ENCODE measurements around the gene CPN2.

The CPN2 gene

GRCh38 chr3:194350726-194351071 lies 429 bp downstream of the CPN2 start:
- no peak for DNase-seq

- no peak for DNase-seq
These were observed 2.8 kb downstream of the CPN2 start for GRCh38 chr3:194348354-194348753.

GRCh38 chr3:194346621-194347020 lies 4.5 kb downstream of the CPN2 start:
- no peak for DNase-seq

DNA sequence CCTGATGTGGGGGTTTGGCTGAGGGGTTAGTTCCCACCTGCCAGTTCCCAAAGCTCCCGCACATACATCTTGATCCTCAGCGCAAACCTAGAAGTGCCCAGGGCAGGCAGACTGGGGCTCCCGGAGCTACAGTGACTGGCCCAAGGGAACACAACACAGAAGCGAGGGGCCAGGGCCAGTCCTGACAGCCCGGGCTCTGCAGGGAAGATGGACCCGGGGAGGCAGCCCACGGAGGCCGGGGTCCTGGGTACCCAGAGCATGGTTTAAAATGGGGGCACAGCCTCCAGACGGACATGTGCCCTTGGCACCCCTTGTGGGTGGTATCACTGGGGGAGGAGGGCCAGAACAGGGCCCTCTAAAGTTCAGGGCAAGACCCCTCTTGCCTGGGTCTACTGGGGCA lies 5.1 kb downstream of the CPN2 start:
- no peak for DNase-seq

GRCh38 chr3:194344012-194344411 lies 7.1 kb downstream of the CPN2 start:
- peak; percentile 48 for DNase-seq

DNA sequence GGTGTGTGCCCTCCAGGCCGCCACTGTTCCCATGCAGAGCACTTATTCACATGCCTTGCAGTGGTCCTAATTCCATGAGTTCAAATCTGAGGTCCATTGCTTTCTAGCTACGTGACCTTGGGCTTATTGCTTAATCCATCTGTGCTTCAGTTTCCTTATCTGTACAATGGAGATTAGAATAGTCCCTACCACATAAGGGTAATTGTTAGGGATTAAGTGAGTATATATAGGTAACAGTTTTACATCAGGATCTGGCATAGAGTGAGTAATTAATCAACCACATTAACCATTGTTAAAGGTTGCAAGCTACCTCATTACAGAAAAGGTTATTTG lies 7.6 kb downstream of the CPN2 start:
- DNase-seq = no peak

- no peak for DNase-seq
These were observed 8.1 kb downstream of the CPN2 start for GRCh38 chr3:194342861-194343560.

- DNase-seq = no peak
These were observed 10.2 kb downstream of the CPN2 start for GRCh38 chr3:194340757-194341400.

DNA sequence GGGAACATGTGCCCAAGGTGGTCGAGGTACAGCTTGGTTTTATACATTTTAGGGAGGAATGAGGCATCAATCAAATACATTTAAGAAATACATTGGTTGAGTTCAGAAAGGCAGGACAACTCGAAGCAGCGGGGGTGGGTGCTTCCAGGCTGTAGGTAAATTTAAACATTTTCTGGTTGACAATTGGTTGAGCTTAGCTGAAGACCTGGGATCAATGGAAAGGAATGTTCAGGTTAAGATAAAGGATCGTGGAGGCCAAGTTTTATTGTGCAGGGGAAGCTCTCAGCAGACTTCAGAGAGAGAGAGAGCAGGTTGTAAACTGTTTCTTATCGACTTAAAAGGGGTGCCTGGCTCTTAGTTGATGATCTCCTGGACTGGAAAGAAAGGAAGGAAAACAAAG lies 11.3 kb downstream of the CPN2 start:
- no peak for DNase-seq

- DNase-seq = no peak
These were observed 11.8 kb downstream of the CPN2 start for GRCh38 chr3:194339356-194339755.

DNA sequence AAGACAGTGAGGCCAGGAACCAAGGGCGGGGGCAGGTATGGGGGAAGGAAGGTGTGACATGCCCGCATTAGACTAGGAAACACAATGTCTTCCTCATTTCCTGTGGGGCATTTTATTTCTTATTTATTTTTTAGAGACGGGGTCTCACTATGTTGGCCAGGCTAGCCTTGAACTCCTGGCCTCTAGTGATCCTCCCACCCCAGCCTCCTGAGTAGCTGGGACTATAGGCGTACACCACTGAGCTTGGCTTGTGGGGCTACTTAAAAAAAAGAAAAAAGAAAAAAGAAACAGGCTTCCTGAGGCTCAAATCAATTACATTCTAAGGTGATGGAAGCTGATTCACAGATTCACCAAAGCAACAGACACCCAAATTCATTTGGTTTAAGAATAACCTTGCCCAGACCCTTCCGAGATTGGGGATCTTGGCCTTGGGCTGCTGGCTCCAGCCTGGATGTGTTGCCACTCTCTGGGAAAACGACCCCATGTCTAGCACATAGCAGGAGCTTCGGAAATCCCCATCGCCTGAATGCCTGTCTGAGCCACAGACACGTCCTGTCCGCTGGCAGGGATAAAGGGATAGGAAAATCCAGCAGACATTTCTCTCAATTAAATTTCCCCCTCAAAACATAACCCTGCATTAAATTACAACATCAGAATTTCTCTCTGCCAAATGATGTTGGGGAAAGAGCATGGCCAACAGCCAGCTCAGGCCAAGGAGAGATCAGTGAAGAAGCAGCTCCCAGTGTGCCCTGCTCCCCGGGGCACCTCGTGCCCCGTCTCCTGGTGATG lies 13.0 kb downstream of the CPN2 start:
- DNase-seq = no peak

DNA sequence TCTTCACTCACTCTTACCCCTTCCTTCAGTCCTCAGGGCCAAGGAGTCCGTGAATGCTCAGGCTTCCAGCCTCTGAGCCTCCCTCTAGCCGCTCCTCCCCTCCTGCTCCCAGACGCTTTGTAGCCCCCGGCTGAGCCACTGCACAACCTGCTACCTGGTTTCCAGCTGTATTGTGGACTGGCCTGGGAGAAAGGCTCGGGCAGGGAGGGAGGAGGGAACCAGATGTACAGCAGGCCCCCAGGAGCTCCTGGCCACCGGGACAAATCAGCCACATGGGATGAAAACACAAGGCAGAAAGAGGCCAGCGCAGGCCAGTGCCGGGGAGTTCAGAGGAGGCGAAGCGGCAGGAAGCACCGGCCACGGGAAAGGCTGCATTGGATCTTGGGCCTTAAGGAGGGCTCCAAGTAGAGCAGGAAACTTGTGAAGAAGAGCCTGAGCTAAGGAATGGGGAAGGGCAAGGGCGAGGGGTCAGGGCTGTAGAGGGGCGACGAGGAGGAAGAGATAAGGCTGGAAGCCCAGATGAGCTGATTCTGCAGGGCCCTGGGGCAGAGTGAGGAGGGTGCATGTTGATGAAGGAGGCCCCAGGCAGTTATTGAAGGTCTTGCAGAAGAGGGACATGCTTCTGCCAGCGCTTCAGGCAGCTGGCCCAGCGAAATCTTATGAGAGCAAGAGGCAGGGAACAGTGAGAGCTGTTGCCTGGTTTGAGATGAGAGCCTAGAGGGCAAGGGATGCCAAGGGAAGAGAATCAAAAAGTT lies 14.3 kb downstream of the CPN2 start:
- DNase-seq = no peak

DNA sequence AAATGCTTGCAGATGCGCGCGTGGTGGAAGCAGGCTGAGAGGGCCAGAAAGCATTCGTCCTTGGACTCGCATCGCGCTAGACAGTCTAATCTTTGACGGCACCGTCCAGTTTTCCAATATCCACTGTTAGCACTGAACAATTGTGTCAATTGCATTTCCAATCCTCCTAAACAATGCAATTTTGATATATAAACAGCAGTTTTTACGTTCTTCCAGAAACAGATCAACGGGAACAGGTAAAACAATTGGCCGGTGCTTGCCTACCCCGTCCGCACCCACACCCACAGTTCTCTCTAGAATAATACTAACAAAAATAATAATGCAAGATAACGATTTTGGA lies 17.2 kb downstream of the CPN2 start:
- DNase-seq = no peak

DNA sequence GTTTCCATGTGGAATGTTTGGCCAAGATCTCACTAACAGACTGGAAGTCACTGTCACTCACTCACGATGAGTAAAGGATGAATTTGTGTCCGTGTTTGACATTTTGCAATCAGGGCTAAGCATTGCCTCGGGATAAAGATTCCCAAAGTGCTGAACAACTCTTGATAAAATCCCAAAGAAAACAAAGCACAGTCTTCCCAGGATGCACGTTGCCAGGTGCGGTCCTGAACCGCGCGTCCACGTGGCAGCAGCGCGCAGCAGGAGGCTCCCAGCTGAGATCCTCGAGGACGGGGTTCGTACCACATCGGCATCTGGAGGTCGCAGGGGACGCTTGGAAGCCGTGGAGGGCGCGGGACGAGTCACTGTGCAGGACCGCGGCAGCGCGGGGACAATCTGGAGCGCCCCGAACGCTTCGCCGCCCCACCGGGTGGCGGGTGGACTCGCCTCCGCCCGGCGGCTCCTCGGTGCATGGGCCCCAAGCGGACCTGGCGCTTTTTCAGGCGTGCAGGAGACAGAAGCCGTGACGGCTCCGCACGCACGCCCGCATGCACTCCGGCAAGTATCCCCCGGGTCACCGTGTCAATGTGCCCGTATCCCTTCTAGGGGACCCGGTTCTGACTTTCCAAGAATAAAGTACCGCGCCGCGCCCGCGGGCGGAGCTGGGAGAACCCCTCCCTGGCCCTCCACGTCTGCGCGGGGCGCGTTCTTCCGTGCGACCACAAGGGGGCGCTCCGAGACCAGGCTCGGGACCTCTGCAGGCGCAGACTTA lies 17.7 kb downstream of the CPN2 start:
- no peak for DNase-seq

DNA sequence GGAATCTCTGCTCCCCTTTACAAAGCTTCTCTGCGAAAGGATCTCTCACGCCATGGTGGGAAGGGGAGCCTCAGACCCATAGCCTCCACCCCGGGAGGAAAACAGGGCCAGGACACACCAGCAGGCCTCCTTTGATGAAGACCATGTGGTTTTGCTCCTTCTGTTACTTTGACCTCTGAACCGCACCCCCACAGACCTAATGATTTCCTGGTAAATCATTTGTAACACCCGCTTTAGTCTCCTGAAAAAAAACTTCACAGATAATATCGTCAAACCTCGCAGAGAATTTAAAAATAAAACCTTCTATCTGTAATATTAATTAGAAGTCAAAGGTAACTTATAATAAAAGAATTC lies 18.3 kb downstream of the CPN2 start:
- DNase-seq = no peak

DNA sequence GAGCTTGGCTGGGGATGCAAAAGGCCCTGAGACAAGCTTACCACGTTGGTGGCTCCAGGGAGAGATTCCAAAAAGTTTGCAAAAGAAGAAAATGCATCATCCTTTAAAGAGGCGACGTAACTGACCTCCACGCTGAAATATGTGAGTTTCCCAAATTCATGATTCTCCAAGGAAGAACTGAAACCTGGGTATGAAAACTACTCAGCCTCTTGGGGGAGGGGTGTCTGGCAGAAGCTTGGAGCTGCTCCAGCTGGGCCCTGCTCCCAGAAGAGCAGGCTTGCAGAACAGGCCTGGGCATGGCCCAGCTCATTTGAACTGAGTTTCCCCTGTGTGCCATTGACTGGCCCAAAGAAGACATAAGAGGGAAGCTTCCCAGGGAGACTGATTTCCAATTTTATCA lies 20.5 kb downstream of the CPN2 start:
- DNase-seq = no peak

DNA sequence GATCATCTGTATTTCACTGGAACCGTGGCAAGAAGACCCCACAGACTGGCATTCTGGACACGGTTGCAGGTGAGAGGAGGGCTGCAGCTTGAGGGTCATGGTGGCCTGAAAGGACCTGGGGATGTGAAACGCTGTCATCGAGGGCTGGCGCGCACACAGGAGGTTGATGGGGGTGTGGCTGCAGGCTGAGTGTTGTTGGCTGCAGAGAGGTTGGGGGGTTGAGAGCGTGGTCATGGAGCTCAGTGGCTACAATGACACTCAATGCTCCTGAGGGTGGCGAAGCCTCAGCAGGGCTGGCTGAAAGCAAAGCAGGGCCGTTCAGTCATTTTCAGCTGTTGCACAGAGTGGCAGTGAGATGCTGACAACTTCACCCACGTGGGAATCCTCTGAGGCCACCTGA lies 21.0 kb downstream of the CPN2 start:
- no peak for DNase-seq

DNA sequence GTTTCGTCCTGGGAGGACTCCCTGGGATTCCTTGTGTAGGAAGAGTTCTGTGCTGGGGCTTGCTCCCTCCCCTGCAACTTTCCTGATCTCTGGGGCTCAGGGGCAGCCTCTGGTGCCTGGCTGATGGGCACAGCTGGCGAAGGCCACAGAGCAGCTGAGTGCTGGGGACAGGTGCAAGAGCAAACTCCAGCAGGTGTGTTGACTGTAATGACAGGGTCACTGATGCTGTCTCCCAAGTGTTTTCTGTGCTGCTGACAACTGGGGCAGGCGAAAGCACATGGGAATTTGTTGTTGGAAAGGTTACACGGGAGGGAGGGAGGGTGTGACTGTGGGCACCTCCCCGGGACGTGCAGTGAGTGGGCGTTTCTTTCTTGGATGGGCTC lies 21.6 kb downstream of the CPN2 start:
- DNase-seq = no peak

DNA sequence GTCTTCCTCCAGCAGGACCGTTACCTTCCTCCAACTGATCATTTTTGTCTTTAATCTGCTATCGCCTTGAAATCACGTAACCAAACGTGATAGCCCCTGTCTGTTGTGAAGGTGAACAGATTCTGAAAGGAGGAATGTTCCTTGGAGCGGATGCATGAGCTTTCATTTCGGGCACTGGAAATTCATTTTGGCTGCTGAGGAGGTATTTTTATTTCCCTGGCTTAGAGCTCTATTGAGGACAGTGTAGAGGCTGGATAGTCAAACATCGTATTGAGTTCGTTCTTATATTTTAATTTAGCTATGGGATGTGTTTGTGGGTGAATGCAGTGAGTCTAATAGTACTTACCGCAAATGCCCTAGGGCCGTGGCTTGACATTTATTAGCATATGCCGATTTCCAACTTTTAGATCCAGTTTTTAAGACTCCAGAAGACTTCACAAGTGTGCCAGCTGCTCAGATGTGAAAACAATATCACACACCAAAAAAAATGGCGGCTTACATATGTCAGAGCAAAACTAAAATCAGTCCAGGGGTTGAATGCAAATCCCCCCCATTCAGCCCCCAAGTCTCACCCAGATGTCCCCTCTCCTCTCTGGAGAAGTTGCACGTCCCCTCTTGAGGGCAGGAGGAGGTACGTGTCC lies 22.1 kb downstream of the CPN2 start:
- no peak for DNase-seq

DNA sequence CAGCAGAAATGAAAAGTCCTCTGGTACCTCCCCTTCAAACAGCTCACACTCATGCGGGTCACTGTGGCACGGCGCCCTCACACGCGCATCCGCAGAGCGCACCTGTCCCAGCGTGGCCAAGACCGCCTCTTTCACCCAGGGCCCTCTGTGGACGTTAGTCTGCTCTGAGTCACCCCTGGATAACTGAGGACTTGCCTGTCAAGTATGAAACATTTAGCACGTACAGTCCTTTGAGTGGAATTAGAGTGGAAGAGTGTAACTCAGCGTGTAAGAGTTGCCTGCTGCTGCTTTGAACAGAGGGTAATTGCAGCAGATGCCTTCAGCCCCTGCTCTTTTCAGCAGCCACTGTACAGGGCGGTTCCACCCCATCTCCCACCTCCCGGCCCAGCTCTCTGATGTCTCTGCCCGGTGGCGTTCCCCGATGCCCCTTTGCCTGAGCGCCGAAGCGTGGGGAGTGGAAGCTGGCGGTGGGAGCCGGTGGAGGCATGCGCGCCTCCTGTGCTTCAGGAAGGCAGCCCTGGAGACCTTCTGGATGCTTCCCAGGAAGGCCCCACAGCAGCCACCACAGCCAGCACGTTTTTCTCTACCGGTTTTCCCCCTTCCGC lies 23.0 kb downstream of the CPN2 start:
- no peak for DNase-seq

DNA sequence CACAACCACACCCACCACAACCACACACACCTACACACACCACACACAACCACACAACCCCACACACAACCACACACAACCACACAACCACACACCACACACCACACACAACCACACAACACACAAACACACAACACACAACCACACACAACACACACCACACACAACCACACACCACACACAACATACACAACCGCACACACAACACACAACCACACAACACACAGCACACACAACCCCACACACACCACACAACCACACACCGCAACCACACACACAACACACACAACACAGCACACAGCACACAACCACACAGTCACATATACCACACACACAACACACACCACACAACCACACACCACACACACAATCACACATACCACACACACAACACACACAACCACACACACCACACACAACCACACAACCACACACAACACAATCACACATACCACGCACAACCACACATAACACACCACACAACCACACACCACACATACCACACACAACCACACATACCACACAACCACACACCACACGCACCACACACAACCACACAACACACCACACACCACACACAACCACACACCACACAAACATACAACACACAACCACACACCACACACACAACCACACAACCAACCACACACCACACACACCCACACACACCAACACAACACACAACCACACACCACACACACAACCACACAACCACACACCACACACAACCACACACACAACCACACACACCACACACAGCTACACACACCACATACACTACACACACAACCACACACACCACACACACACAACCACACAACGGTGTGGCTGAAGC lies 23.7 kb downstream of the CPN2 start:
- DNase-seq = no peak

DNA sequence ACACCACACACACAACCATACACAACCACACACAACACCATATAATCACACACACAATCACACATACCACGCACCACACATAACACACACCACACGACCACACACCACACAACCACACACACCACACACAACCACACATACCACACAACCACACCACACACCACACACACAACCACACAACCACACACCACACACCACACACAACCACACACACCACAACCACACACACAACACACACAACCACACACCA lies 24.2 kb downstream of the CPN2 start:
- no peak for DNase-seq
